H54 (cell line): ENCODE data around the gene APOA1.
A peak's percentile ranks its signal among the peaks of the same experiment; 100 is the strongest.

Source experiments
- DNase-seq: peaks from one replicate; pipeline ENCODE4 v3.0.0; 2011; ENCODE audit warnings: low spot score, mixed read lengths; ENCODE audit not compliant: insufficient read length
- FAIRE-seq: peaks from 3 replicates; lab custom pipeline; 2011; peaks lifted over from hg19 to GRCh38; lab: Jason Lieb, UNC
- POLR2A ChIP-seq: IDR thresholded peaks from 2 replicates; pipeline ENCODE4 v1.6.1; 2011; ENCODE audit warnings: low read depth, mild to moderate bottlenecking, low read length

Gene APOA1

GRCh38 chr11:116800610-116801009 is 36.8 kb downstream of the APOA1 start:
- FAIRE-seq (no peak), DNase-seq (no peak)
- no peak for TF ChIP-seq POLR2A

DNA sequence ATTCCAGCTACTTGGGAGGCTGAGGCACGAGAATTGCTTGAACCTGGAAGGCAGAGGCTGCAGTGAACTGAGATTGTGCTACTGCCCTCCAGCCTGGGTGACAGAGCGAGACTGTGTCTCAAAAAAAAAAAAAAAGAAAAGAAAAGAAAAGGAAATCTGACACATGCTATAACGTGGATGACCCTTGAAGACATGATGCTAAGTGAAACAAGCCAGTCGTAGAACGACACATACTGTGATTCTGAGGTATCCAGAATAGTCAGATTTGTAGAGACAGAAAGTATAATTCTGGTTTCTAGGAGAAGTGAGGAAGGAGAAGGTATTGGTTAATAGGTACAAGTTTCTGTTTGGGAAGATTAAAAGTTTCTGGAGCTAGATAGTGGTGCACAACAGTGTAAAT is 39.1 kb downstream of the APOA1 start:
- DNase-seq (no peak), FAIRE-seq (no peak)
- TF ChIP-seq POLR2A = no peak

DNA sequence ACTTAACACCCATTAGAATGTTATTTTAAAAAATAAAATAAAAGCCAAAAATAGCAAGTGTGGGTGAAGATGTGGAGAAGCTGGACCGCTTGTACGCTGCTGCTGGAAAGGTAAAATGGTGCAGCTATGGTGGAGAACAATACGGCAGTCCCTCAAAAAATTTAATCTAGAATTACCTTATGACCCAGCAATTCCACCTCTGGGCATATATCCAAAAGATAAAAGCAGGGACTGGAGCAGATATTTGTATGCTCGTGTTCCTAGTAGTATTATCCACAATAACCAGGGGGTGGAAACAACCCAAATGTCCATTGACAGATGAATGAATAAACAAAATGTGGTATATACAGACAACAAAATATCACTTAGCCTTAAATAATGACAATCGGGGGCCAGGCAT is 39.6 kb downstream of the APOA1 start:
- DNase-seq (no peak), FAIRE-seq (no peak)

GRCh38 chr11:116796548-116796947 is 40.9 kb downstream of the APOA1 start:
- no peak for TF ChIP-seq POLR2A
- FAIRE-seq = no peak

More for the DNA sequence above, 39.6 kb downstream of the APOA1 start:
- no peak for TF ChIP-seq POLR2A

GRCh38 chr11:116794851-116795250 is 42.6 kb downstream of the APOA1 start:
- DNase-seq = no peak
- no peak for FAIRE-seq
- no peak for TF ChIP-seq POLR2A

More at GRCh38 chr11:116796548-116796947, 40.9 kb downstream of the APOA1 start:
- no peak for DNase-seq

GRCh38 chr11:116793772-116794097 is 43.7 kb downstream of the APOA1 start:
- TF ChIP-seq POLR2A = no peak
- DNase-seq = no peak
- no peak for FAIRE-seq

GRCh38 chr11:116792869-116793771 is 44.3 kb downstream of the APOA1 start:
- FAIRE-seq (peak; percentile 77), DNase-seq (no peak)
- TF ChIP-seq POLR2A = no peak

- DNase-seq = no peak
- TF ChIP-seq POLR2A = no peak
- FAIRE-seq = no peak
Measured at GRCh38 chr11:116792144-116792868, 45.1 kb downstream of the APOA1 start.

DNA sequence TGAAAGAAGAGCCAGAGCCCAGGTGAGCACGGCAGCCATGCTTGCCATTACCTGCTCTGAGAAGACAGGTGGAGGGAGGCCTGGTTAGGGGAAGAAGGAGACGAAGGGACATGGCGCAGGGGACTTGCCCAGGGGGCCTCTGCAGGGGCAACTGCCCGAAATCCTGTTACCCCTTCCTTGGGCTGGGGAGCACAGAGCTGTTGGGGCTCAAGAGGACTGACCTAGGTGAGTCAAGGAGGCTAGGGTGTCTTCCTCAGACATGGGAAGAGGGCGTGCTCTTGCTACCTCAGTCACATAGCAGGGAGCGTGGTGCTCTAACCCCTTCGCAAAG is 45.6 kb downstream of the APOA1 start, which contains the start of gene APOA5:
TSS of gene APOA5 (minus strand) at position 67 of the 331 bp plus-strand sequence. CDS start at position 48, 19 bp downstream.
- TF ChIP-seq POLR2A = no peak
- DNase-seq (no peak), FAIRE-seq (no peak)

GRCh38 chr11:116791002-116791812 is 46.2 kb downstream of the APOA1 start:
- peak; percentile 41 for DNase-seq
- no peak for FAIRE-seq
- no peak for TF ChIP-seq POLR2A

DNA sequence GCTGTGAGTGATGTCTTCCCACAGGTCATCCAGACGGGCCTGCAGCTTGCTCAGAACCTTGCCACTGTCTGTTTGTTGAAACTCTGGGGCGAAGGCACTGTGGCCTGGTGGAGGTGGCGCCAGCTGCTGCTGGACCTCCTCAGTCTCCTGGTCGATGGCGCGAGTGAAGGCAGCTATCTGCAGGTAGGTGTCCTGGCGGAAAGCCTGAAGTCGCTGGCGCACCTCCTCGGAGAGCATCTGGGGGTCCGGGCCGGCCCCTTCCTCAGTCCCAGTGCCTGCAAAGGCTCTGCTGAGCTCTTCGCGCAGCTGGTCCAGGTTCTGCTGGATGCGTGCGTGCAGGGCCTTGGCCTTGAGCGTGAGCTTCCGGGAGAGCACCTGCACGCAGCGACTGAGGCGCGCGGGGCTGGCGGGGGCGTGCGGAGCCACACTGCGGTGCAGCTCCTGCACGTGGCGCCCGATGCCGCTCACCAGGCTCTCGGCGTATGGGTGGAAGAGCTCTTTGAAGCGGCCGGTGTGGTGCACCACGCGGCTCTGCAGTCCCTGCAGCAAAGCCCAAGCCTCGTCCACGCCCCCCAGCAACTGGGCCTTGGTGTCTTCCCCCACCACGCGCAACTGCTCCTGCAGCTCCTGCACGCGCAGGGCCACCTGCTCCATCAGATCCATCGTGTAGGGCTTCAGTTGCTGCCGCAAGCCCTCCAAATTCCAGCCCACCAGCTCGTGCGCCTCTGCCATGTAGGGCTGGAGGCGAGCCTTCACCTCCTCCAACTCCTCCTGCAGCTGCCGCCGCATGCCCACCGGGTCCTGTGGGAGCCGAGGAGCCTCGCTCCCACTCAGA is 47.0 kb downstream of the APOA1 start:
- no peak for TF ChIP-seq POLR2A
- FAIRE-seq (no peak), DNase-seq (no peak)

DNA sequence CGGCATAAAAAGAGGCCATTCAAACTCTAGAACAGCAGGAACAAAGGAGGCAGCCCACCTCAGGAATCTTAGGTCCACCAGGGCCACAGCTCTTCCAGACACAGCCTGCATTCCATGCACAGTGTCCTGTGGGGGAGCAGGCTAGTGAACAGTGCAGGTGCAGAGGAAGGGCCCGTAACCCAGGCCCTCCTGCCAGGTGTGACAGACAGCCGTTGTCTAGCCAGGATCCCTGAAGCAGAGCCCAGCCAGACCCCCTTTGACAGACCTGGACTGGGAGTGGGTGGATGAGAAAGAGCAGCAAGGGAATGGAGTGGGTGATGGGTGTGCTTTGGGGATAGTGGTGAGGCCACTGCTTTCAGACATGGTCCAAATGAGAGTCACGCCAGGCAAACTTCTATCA is 48.4 kb downstream of the APOA1 start:
- no peak for FAIRE-seq
- no peak for DNase-seq
- TF ChIP-seq POLR2A = no peak

DNA sequence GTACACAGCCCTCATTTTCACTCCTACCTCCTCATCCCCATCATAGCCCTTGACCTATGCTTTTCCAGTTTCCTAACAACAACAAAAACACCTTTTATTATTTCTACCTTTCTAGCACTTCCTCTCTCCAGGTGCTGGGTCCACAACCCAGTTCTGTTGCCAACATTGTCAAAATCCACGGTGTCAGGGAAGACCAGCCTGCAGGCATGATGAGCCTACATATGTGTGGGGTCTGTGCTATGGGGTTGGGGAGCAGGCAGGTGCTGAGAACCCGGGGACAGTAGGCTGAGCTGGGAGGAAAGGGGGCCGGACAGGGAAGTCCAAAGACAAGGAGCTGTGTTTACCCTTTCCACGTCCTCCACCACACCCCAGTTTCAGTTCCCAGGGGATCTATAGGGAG is 48.9 kb downstream of the APOA1 start:
- no peak for TF ChIP-seq POLR2A

More for the DNA sequence above, 48.9 kb downstream of the APOA1 start:
- no peak for FAIRE-seq
- no peak for DNase-seq
